ENCODE data around the gene CRYBG1.

The CRYBG1 gene

GRCh38 chr6:106347219-106347618 lies 13.3 kb upstream of the CRYBG1 start:
- H3K36me3 ChIP-seq (replicated peaks in 1 of 2; ENCODE audit: control insufficient read depth in 2 of 2, insufficient read depth in 2 of 2, low read length in 2 of 2), result no peaks in the 10 kb centered on the region
- no peaks in the 10 kb centered on the region for H3K79me1 ChIP-seq (ENCODE audit: low read depth, low read length)
- DNase-seq (ENCODE audit: low spot score), result no peak
- H2AFZ ChIP-seq (ENCODE audit: low read length), result no peak overlapping the region
- H3K4ac ChIP-seq (ENCODE audit: low read length), result no peak overlapping the region
- H3K9ac ChIP-seq (ENCODE audit: low read depth, low read length, poor library complexity), result no peak overlapping the region
- H3K4me2 ChIP-seq (ENCODE audit: insufficient read depth, low read length, poor library complexity, severe bottlenecking), result no peak overlapping the region
- H4K91ac ChIP-seq (ENCODE audit: low read depth, low read length, poor library complexity), result no peak overlapping the region
- H3K4me1 ChIP-seq (ENCODE audit: control insufficient read depth in 2 of 2, insufficient read depth in 1 of 2, low read depth in 1 of 2, low read length in 2 of 2), result no peaks in the 10 kb centered on the region
- no CpG with 5 or more reads among the region's 1 CpG for WGBS, 2 donors (ENCODE audit: extremely low coverage in 2 of 2, insufficient read length in 2 of 2, insufficient replicate concordance in 1 of 2)
- no peaks in the 10 kb centered on the region for H3K9me3 ChIP-seq (replicated peaks in 1 of 2; ENCODE audit: control insufficient read depth in 2 of 2, insufficient read depth in 1 of 2, low read depth in 1 of 2, low read length in 2 of 2)
- H2BK15ac ChIP-seq (ENCODE audit: low read length), result no peak overlapping the region
- H3K27ac ChIP-seq (replicated peaks; ENCODE audit: low read length), result no peak overlapping the region
- no peak overlapping the region for H3K18ac ChIP-seq (ENCODE audit: low read length)
- H2AK5ac ChIP-seq (ENCODE audit: low read depth, low read length), result no peak overlapping the region
- H3K27me3 ChIP-seq (ENCODE audit: control insufficient read depth in 3 of 3, insufficient read depth in 3 of 3, low read depth in 1 of 3, low read length in 3 of 3), result peaks cover 0 to 3% (median 0%) of the 10 kb centered on the region in 3 experiments
- no peak overlapping the region for H4K8ac ChIP-seq (ENCODE audit: low read depth, low read length)
- no peak overlapping the region for H2BK120ac ChIP-seq (ENCODE audit: low read depth, low read length)
- H3K14ac ChIP-seq (ENCODE audit: low read length), result no peak overlapping the region
- no peak overlapping the region for H3K4me3 ChIP-seq (ENCODE audit: low read length in 2 of 2)
- no peak overlapping the region for H2BK12ac ChIP-seq (ENCODE audit: low read length)
- H3K23ac ChIP-seq (ENCODE audit: low read depth, low read length, poor library complexity), result no peak overlapping the region
- H2BK5ac ChIP-seq (ENCODE audit: low read length), result no peak overlapping the region

GRCh38 chr6:106356378-106356777 lies 4.1 kb upstream of the CRYBG1 start:
- H3K27me3 ChIP-seq (ENCODE audit: control insufficient read depth in 3 of 3, insufficient read depth in 3 of 3, low read depth in 1 of 3, low read length in 3 of 3), result peaks cover 12 to 45% (median 18%) of the 10 kb centered on the region in 3 experiments
- H2BK15ac ChIP-seq (ENCODE audit: low read length), result no peak overlapping the region
- H3K23ac ChIP-seq (ENCODE audit: low read depth, low read length, poor library complexity), result no peak overlapping the region
- no peak for DNase-seq (ENCODE audit: low spot score)
- no peaks in the 10 kb centered on the region for H3K36me3 ChIP-seq (replicated peaks in 1 of 2; ENCODE audit: control insufficient read depth in 2 of 2, insufficient read depth in 2 of 2, low read length in 2 of 2)
- H3K27ac ChIP-seq (replicated peaks; ENCODE audit: low read length), result no peak overlapping the region
- no peak overlapping the region for H4K8ac ChIP-seq (ENCODE audit: low read depth, low read length)
- no peak overlapping the region for H2AK5ac ChIP-seq (ENCODE audit: low read depth, low read length)
- H2AFZ ChIP-seq (ENCODE audit: low read length), result no peak overlapping the region
- no peak overlapping the region for H3K18ac ChIP-seq (ENCODE audit: low read length)
- no CpG with 5 or more reads among the region's 1 CpG for WGBS, 2 donors (ENCODE audit: extremely low coverage in 2 of 2, insufficient read length in 2 of 2, insufficient replicate concordance in 1 of 2)
- H2BK12ac ChIP-seq (ENCODE audit: low read length), result no peak overlapping the region
- H3K79me1 ChIP-seq (ENCODE audit: low read depth, low read length), result no peaks in the 10 kb centered on the region
- no peak overlapping the region for H3K9ac ChIP-seq (ENCODE audit: low read depth, low read length, poor library complexity)
- H2BK5ac ChIP-seq (ENCODE audit: low read length), result no peak overlapping the region
- no peak overlapping the region for H2BK120ac ChIP-seq (ENCODE audit: low read depth, low read length)
- H3K14ac ChIP-seq (ENCODE audit: low read length), result no peak overlapping the region
- no peaks in the 10 kb centered on the region for H3K9me3 ChIP-seq (replicated peaks in 1 of 2; ENCODE audit: control insufficient read depth in 2 of 2, insufficient read depth in 1 of 2, low read depth in 1 of 2, low read length in 2 of 2)
- peaks cover 4 to 8% of the 10 kb centered on the region in 2 donors for H3K4me1 ChIP-seq (ENCODE audit: control insufficient read depth in 2 of 2, insufficient read depth in 1 of 2, low read depth in 1 of 2, low read length in 2 of 2)
- no peak overlapping the region for H3K4me2 ChIP-seq (ENCODE audit: insufficient read depth, low read length, poor library complexity, severe bottlenecking)
- no peak overlapping the region for H3K4me3 ChIP-seq (ENCODE audit: low read length in 2 of 2)
- H4K91ac ChIP-seq (ENCODE audit: low read depth, low read length, poor library complexity), result no peak overlapping the region
- H3K4ac ChIP-seq (ENCODE audit: low read length), result no peak overlapping the region

DNA sequence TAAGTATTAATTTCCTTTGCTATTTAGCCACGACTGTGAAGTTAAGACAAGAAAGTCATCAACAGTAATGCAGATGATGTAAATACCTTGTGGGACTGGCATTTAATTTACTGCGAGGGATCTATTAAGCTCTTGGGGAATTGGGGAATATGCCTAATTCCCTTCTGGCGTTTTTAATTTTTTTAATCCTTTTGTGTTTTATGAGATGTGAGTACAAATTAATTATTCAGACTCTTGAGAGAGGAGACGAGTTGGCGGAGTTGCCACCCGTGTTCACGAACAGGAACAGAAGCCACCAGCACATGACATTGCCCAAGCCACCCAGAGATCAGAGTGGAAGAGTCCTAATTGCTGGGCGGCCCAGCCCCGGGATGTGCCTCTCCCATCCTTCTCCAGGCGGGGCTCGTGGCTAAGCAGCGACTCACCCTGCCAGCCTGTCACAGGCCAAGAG lies 533 bp upstream of the CRYBG1 start:
- H3K4me3 ChIP-seq (ENCODE audit: low read length in 2 of 2), result peak overlapping the region in 1 of 2 donors; percentile 83
- H2AK5ac ChIP-seq (ENCODE audit: low read depth, low read length), result no peak overlapping the region
- no peak overlapping the region for H4K8ac ChIP-seq (ENCODE audit: low read depth, low read length)

GRCh38 chr6:106360989-106361430 lies 493 bp downstream of the CRYBG1 start:
- Histone ChIP-seq H2BK5ac (ENCODE audit: low read length) (no peak overlapping the region), H3K4me3 (ENCODE audit: low read length in 2 of 2) (peak overlapping the region in 1 of 2 donors; percentile 83), H2BK12ac (ENCODE audit: low read length) (no peak overlapping the region), H3K18ac (ENCODE audit: low read length) (no peak overlapping the region), H2AK5ac (ENCODE audit: low read depth, low read length) (no peak overlapping the region), H3K27me3 (ENCODE audit: control insufficient read depth in 3 of 3, insufficient read depth in 3 of 3, low read depth in 1 of 3, low read length in 3 of 3) (peaks cover 12 to 48% (median 18%) of the 10 kb centered on the region in 3 experiments), H3K4me2 (ENCODE audit: insufficient read depth, low read length, poor library complexity, severe bottlenecking) (peak overlapping the region; percentile 97), H4K8ac (ENCODE audit: low read depth, low read length) (no peak overlapping the region), H3K79me1 (ENCODE audit: low read depth, low read length) (no peaks in the 10 kb centered on the region), H3K4ac (ENCODE audit: low read length) (no peak overlapping the region), H3K14ac (ENCODE audit: low read length) (peak overlapping the region; percentile 31), H3K27ac (replicated peaks; ENCODE audit: low read length) (no peak overlapping the region), H3K4me1 (ENCODE audit: control insufficient read depth in 2 of 2, insufficient read depth in 1 of 2, low read depth in 1 of 2, low read length in 2 of 2) (peaks cover 4 to 8% of the 10 kb centered on the region in 2 donors), H3K9ac (ENCODE audit: low read depth, low read length, poor library complexity) (no peak overlapping the region), H2BK15ac (ENCODE audit: low read length) (peak overlapping the region; percentile 17), H4K91ac (ENCODE audit: low read depth, low read length, poor library complexity) (no peak overlapping the region), H2AFZ (ENCODE audit: low read length) (peak overlapping the region; percentile 85), H3K36me3 (replicated peaks in 1 of 2; ENCODE audit: control insufficient read depth in 2 of 2, insufficient read depth in 2 of 2, low read length in 2 of 2) (no peaks in the 10 kb centered on the region), H3K23ac (ENCODE audit: low read depth, low read length, poor library complexity) (no peak overlapping the region), H3K9me3 (replicated peaks in 1 of 2; ENCODE audit: control insufficient read depth in 2 of 2, insufficient read depth in 1 of 2, low read depth in 1 of 2, low read length in 2 of 2) (no peaks in the 10 kb centered on the region), H2BK120ac (ENCODE audit: low read depth, low read length) (no peak overlapping the region)
- WGBS, 2 donors (ENCODE audit: extremely low coverage in 2 of 2, insufficient read length in 2 of 2, insufficient replicate concordance in 1 of 2), result no CpG with 5 or more reads among the region's 31 CpGs
- DNase-seq (ENCODE audit: low spot score), result peak; percentile 6

More for the DNA sequence above, 533 bp upstream of the CRYBG1 start:
- peak overlapping the region; percentile 93 for H3K23ac ChIP-seq (ENCODE audit: low read depth, low read length, poor library complexity)
- peaks cover 4 to 8% of the 10 kb centered on the region in 2 donors for H3K4me1 ChIP-seq (ENCODE audit: control insufficient read depth in 2 of 2, insufficient read depth in 1 of 2, low read depth in 1 of 2, low read length in 2 of 2)
- H3K4ac ChIP-seq (ENCODE audit: low read length), result no peak overlapping the region
- H2BK12ac ChIP-seq (ENCODE audit: low read length), result no peak overlapping the region
- H3K36me3 ChIP-seq (replicated peaks in 1 of 2; ENCODE audit: control insufficient read depth in 2 of 2, insufficient read depth in 2 of 2, low read length in 2 of 2), result no peaks in the 10 kb centered on the region
- no peak overlapping the region for H2BK15ac ChIP-seq (ENCODE audit: low read length)
- no peaks in the 10 kb centered on the region for H3K9me3 ChIP-seq (replicated peaks in 1 of 2; ENCODE audit: control insufficient read depth in 2 of 2, insufficient read depth in 1 of 2, low read depth in 1 of 2, low read length in 2 of 2)
- no peak overlapping the region for H2BK120ac ChIP-seq (ENCODE audit: low read depth, low read length)
- H3K9ac ChIP-seq (ENCODE audit: low read depth, low read length, poor library complexity), result no peak overlapping the region
- no peak for DNase-seq (ENCODE audit: low spot score)
- peak overlapping the region; percentile 85 for H2AFZ ChIP-seq (ENCODE audit: low read length)
- no CpG with 5 or more reads among the region's 12 CpGs for WGBS, 2 donors (ENCODE audit: extremely low coverage in 2 of 2, insufficient read length in 2 of 2, insufficient replicate concordance in 1 of 2)
- H3K27me3 ChIP-seq (ENCODE audit: control insufficient read depth in 3 of 3, insufficient read depth in 3 of 3, low read depth in 1 of 3, low read length in 3 of 3), result peaks cover 12 to 55% (median 18%) of the 10 kb centered on the region in 3 experiments
- H3K27ac ChIP-seq (replicated peaks; ENCODE audit: low read length), result no peak overlapping the region
- no peak overlapping the region for H4K91ac ChIP-seq (ENCODE audit: low read depth, low read length, poor library complexity)
- no peak overlapping the region for H3K14ac ChIP-seq (ENCODE audit: low read length)
- peak overlapping the region; percentile 97 for H3K4me2 ChIP-seq (ENCODE audit: insufficient read depth, low read length, poor library complexity, severe bottlenecking)
- no peak overlapping the region for H2BK5ac ChIP-seq (ENCODE audit: low read length)
- peak overlapping the region; percentile 46 for H3K18ac ChIP-seq (ENCODE audit: low read length)
- no peaks in the 10 kb centered on the region for H3K79me1 ChIP-seq (ENCODE audit: low read depth, low read length)

Data from neuronal stem cell (in vitro differentiated cells).